GM23338 (cell line): ENCODE data around the gene IGF2. TPM values are rescaled to one million over a fixed set of nuclear protein-coding genes. Genes with fewer than 3 reads are reported as not detected.

Source experiments
- ATAC-seq: fragments of 200-7000 bp; cut with Tn5 transposase; 3 replicates; pipeline ENCODE4 v1.9.1; 2020
- DNase-seq: peaks from one replicate; pipeline ENCODE4 v3.0.0-alpha.2; 2015; ENCODE audit warnings: low spot score
- H2AFZ ChIP-seq: fragments of 200-600 bp; sonication (generic); 2 replicates; pipeline ENCODE4 v1.8.0; 2016; ENCODE audit warnings: antibody characterized with exemption, mild to moderate bottlenecking, moderate library complexity
- H3F3A ChIP-seq: fragments of 200-600 bp; sonication (generic); replicated peaks from 2 replicates; pipeline ENCODE4 v1.8.0; 2017; ENCODE audit warnings: antibody characterized with exemption, mixed run types, low read depth
- H3K27ac ChIP-seq: fragments of 200-600 bp; sonication (generic); 2 replicates; pipeline ENCODE4 v1.6.1; 2016; ENCODE audit warnings: low read depth
- H3K27me3 ChIP-seq: fragments of 200-600 bp; sonication (generic); 2 replicates; pipeline ENCODE4 v1.8.0; 2016; ENCODE audit warnings: mild to moderate bottlenecking, mixed run types, moderate library complexity; ENCODE audit not compliant: insufficient read depth
- H3K36me3 ChIP-seq: fragments of 200-600 bp; sonication (generic); 2 replicates; pipeline ENCODE4 v1.8.0; 2016; ENCODE audit warnings: mild to moderate bottlenecking; ENCODE audit not compliant: insufficient read depth
- H3K4me1 ChIP-seq: fragments of 200-600 bp; sonication (generic); 2 replicates; pipeline ENCODE4 v1.8.0; 2016; ENCODE audit warnings: mild to moderate bottlenecking, moderate library complexity; ENCODE audit not compliant: insufficient read depth
- H3K4me2 ChIP-seq: fragments of 200-600 bp; sonication (generic); 2 replicates; pipeline ENCODE4 v1.7.1; 2017; ENCODE audit warnings: mixed run types
- H3K4me3 ChIP-seq: fragments of 200-600 bp; sonication (generic); 2 replicates; pipeline ENCODE4 v1.6.1; 2016; ENCODE audit warnings: mixed run types
- H3K79me2 ChIP-seq: fragments of 200-600 bp; sonication (generic); replicated peaks from 2 replicates; pipeline ENCODE4 v1.8.0; 2017; ENCODE audit warnings: mild to moderate bottlenecking; ENCODE audit not compliant: insufficient read depth
- H3K9me2 ChIP-seq: fragments of 200-600 bp; sonication (generic); 2 replicates; pipeline ENCODE4 v1.8.0; 2017; ENCODE audit not compliant: insufficient read depth
- H4K20me1 ChIP-seq: fragments of 200-600 bp; sonication (generic); replicated peaks from 2 replicates; pipeline ENCODE4 v1.8.0; 2017; ENCODE audit warnings: mild to moderate bottlenecking; ENCODE audit not compliant: insufficient read depth
- H3K27ac Mint-ChIP-seq: 2 replicates; pipeline ENCODE4 v1.8.0; 2020; ENCODE audit warnings: inconsistent platforms, mild to moderate bottlenecking, moderate library complexity, mixed read lengths
- H3K27me3 Mint-ChIP-seq: 3 replicates; pipeline ENCODE4 v1.8.0; 2022; ENCODE audit warnings: low read depth, mild to moderate bottlenecking, moderate library complexity, mixed read lengths, inconsistent platforms; ENCODE audit not compliant: insufficient read depth, poor library complexity
- H3K36me3 Mint-ChIP-seq: 3 replicates; pipeline ENCODE4 v1.8.0; 2021; ENCODE audit warnings: low read depth, mild to moderate bottlenecking, inconsistent platforms, moderate library complexity, mixed read lengths
- H3K4me1 Mint-ChIP-seq: 3 replicates; pipeline ENCODE4 v1.8.0; 2020; ENCODE audit warnings: mild to moderate bottlenecking, inconsistent platforms, mixed read lengths
- H3K4me3 Mint-ChIP-seq: 3 replicates; pipeline ENCODE4 v1.8.0; 2021; ENCODE audit warnings: moderate library complexity, mild to moderate bottlenecking, inconsistent platforms, mixed read lengths
- H3K9me3 Mint-ChIP-seq: 3 replicates; pipeline ENCODE4 v1.8.0; 2020; ENCODE audit warnings: moderate library complexity, mild to moderate bottlenecking, inconsistent platforms, mixed read lengths
- CREB1 ChIP-seq: fragments of 250-450 bp; sonication (Bioruptor Pico); IDR thresholded peaks from 2 replicates; pipeline ENCODE4 v1.5.0; 2020; ENCODE audit warnings: low read depth, mild to moderate bottlenecking, moderate library complexity
- JUNB ChIP-seq: IDR thresholded peaks from one replicate; pipeline ENCODE4 v1.6.1; 2016; ENCODE audit warnings: antibody characterized with exemption; ENCODE audit not compliant: unreplicated experiment
- NANOG ChIP-seq: IDR thresholded peaks from 2 replicates; pipeline ENCODE4 v1.6.1; 2016; ENCODE audit warnings: antibody characterized with exemption, borderline replicate concordance
- STAT1 ChIP-seq: IDR thresholded peaks from one replicate; pipeline ENCODE4 v1.6.1; 2016; ENCODE audit warnings: antibody characterized with exemption; ENCODE audit not compliant: unreplicated experiment
- ZNF114 ChIP-seq: fragments of 250-450 bp; sonication (Bioruptor Pico); IDR thresholded peaks from 2 replicates; pipeline ENCODE4 v1.5.0; 2020; ENCODE audit warnings: mild to moderate bottlenecking, moderate library complexity
- ZNF331 ChIP-seq: fragments of 250-450 bp; sonication (Bioruptor Pico); IDR thresholded peaks from 2 replicates; pipeline ENCODE4 v1.5.0; 2020; ENCODE audit warnings: low read depth, mild to moderate bottlenecking, moderate library complexity
- polyA plus RNA-seq: library from polyadenylated mRNA; unstranded; fragments of >200 nt; fragmentation: Nextera tagmentation; extraction: Ambion mirVana; gene quantifications from 2 replicates; pipeline ENCODE4 v1.2.1, GENCODE V29; 2016
- total RNA-seq: library from RNA; depleted of rRNA; stranded (reverse); fragments of >200 nt; shearing (Covaris generic); gene quantifications from 2 replicates; pipeline ENCODE4 v1.2.3, GENCODE V29; 2014
- TF ChIP-seq, protein P1 (sequence below): fragments of 250-450 bp; sonication (Bioruptor Pico); IDR thresholded peaks from 2 replicates; pipeline ENCODE4 v1.5.0; 2020; ENCODE audit warnings: mild to moderate bottlenecking, moderate library complexity
- TF ChIP-seq, protein P2 (sequence below): IDR thresholded peaks from 2 replicates; pipeline ENCODE4 v1.6.1; 2016; ENCODE audit warnings: antibody characterized with exemption
- TF ChIP-seq, protein P3 (sequence below), 2 experiments: fragments of 200-600 bp in 1 of 2; sonication (generic) in 1 of 2; conservative IDR thresholded peaks; 2 replicates each; pipeline versions ENCODE4 v1.5.1 to v1.6.1; 2016 to 2017; ENCODE audit warnings: antibody characterized with exemption in 2 of 2, low read depth in 2 of 2, mild to moderate bottlenecking in 2 of 2, moderate library complexity in 1 of 2

The IGF2 gene
- total and polyA plus RNA-seq, 2 experiments from 2014 or later, result 1.4 to 4.0 TPM

DNA sequence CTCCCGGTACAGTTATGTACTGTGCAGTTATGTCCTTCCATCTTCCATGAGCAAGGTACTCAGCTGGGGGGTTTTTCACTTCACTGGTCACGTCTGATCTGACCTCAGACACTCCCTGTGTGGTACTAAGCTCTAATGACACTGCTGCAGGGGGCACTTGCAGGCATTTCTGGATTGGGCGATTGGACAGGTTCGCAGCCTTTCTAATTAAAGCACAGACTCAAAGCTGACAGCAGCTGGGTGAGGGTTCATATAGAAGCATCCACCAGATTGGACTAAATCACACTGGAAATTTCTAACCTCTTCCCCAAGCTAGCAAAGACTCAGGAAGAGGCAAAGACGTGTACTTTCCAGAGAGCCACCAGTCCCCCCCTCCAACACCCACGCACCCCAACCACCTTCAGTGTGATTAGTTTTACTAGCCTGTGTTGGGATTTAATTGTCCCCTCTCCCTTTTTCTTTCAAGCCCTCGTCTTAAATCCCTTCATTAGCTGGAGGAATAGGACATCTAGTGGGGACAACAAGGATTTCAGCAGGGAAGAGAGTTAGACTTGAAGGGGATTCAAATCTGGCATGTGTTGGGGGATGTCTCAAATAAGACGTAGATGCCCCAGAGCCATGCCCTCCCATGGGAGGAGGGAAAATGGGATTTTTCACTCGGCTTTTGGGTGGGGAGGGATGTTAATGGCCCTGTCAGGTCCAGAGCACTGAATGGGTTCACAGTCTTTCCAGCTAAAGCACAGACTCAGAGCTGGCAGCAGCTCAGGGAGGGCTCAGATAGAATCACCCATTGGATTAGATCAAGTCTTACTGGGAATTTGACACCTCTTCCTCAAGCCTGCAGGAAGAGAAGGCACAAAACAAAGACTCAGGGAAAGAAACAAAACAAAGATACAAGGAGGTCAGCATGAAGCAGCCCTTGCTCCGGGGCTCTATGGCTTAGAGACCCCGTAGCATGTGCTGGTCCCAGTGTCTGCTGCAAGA lies 11.0 kb upstream of the IGF2 start:
- peaks cover 42% of the 10 kb centered on the region for H3K27me3 Mint-ChIP-seq
- peak; percentile 16 for ATAC-seq

GRCh38 chr11:2149460-2149859 lies 10.3 kb upstream of the IGF2 start:
- no peak overlapping the region for H2AFZ ChIP-seq
- H3K27me3 ChIP-seq, result peaks cover 45% of the 10 kb centered on the region
- DNase-seq, result no peak
- no peaks in the 10 kb centered on the region for H3K79me2 ChIP-seq
- Mint-ChIP-seq H3K4me3 (no peak overlapping the region), H3K36me3 (no peaks in the 10 kb centered on the region), H3K27ac (no peak overlapping the region), H3K4me1 (peaks cover 13% of the 10 kb centered on the region; the same call in 2 of the 3 replicates), H3K27me3 (peaks cover 49% of the 10 kb centered on the region), H3K9me3 (no peaks in the 10 kb centered on the region)
- H3K4me3 ChIP-seq, result no peak overlapping the region
- H3K4me2 ChIP-seq, result no peak overlapping the region
- H3K9me2 ChIP-seq, result no peaks in the 10 kb centered on the region
- H3K36me3 ChIP-seq, result no peaks in the 10 kb centered on the region
- no peak for ATAC-seq
- H3K27ac ChIP-seq, result no peak overlapping the region
- no peaks in the 10 kb centered on the region; the same call in 1 of the 2 replicates for H3K4me1 ChIP-seq
- no peaks in the 10 kb centered on the region for H4K20me1 ChIP-seq
- no peaks in the 10 kb centered on the region for H3F3A ChIP-seq
- TF ChIP-seq STAT1 (no peak), ZNF331 (no peak), NANOG (no peak), CREB1 (CRISPR knock-in tag) (no peak), ZNF114 (CRISPR knock-in tag) (no peak), JUNB (no peak)
- TF ChIP-seq, protein P1, sequence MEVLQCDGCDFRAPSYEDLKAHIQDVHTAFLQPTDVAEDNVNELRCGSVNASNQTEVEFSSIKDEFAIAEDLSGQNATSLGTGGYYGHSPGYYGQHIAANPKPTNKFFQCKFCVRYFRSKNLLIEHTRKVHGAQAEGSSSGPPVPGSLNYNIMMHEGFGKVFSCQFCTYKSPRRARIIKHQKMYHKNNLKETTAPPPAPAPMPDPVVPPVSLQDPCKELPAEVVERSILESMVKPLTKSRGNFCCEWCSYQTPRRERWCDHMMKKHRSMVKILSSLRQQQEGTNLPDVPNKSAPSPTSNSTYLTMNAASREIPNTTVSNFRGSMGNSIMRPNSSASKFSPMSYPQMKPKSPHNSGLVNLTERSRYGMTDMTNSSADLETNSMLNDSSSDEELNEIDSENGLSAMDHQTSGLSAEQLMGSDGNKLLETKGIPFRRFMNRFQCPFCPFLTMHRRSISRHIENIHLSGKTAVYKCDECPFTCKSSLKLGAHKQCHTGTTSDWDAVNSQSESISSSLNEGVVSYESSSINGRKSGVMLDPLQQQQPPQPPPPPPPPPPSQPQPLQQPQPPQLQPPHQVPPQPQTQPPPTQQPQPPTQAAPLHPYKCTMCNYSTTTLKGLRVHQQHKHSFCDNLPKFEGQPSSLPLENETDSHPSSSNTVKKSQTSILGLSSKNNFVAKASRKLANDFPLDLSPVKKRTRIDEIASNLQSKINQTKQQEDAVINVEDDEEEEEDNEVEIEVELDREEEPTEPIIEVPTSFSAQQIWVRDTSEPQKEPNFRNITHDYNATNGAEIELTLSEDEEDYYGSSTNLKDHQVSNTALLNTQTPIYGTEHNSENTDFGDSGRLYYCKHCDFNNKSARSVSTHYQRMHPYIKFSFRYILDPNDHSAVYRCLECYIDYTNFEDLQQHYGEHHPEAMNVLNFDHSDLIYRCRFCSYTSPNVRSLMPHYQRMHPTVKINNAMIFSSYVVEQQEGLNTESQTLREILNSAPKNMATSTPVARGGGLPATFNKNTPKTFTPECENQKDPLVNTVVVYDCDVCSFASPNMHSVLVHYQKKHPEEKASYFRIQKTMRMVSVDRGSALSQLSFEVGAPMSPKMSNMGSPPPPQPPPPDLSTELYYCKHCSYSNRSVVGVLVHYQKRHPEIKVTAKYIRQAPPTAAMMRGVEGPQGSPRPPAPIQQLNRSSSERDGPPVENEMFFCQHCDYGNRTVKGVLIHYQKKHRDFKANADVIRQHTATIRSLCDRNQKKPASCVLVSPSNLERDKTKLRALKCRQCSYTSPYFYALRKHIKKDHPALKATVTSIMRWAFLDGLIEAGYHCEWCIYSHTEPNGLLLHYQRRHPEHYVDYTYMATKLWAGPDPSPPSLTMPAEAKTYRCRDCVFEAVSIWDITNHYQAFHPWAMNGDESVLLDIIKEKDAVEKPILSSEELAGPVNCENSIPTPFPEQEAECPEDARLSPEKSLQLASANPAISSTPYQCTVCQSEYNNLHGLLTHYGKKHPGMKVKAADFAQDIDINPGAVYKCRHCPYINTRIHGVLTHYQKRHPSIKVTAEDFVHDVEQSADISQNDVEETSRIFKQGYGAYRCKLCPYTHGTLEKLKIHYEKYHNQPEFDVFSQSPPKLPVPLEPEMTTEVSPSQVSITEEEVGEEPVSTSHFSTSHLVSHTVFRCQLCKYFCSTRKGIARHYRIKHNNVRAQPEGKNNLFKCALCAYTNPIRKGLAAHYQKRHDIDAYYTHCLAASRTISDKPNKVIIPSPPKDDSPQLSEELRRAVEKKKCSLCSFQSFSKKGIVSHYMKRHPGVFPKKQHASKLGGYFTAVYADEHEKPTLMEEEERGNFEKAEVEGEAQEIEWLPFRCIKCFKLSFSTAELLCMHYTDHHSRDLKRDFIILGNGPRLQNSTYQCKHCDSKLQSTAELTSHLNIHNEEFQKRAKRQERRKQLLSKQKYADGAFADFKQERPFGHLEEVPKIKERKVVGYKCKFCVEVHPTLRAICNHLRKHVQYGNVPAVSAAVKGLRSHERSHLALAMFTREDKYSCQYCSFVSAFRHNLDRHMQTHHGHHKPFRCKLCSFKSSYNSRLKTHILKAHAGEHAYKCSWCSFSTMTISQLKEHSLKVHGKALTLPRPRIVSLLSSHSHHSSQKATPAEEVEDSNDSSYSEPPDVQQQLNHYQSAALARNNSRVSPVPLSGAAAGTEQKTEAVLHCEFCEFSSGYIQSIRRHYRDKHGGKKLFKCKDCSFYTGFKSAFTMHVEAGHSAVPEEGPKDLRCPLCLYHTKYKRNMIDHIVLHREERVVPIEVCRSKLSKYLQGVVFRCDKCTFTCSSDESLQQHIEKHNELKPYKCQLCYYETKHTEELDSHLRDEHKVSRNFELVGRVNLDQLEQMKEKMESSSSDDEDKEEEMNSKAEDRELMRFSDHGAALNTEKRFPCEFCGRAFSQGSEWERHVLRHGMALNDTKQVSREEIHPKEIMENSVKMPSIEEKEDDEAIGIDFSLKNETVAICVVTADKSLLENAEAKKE (CRISPR knock-in tag), result no peak
- TF ChIP-seq, protein P2, sequence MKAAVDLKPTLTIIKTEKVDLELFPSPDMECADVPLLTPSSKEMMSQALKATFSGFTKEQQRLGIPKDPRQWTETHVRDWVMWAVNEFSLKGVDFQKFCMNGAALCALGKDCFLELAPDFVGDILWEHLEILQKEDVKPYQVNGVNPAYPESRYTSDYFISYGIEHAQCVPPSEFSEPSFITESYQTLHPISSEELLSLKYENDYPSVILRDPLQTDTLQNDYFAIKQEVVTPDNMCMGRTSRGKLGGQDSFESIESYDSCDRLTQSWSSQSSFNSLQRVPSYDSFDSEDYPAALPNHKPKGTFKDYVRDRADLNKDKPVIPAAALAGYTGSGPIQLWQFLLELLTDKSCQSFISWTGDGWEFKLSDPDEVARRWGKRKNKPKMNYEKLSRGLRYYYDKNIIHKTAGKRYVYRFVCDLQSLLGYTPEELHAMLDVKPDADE, result no peak

More for the DNA sequence above, 11.0 kb upstream of the IGF2 start:
- Mint-ChIP-seq H3K4me3 (no peak overlapping the region), H3K36me3 (no peaks in the 10 kb centered on the region), H3K4me1 (peaks cover 13% of the 10 kb centered on the region; the same call in 2 of the 3 replicates), H3K27ac (no peak overlapping the region), H3K9me3 (no peaks in the 10 kb centered on the region)
- Histone ChIP-seq H3K4me3 (no peak overlapping the region), H3K9me2 (no peaks in the 10 kb centered on the region), H3K4me1 (no peaks in the 10 kb centered on the region; the same call in 1 of the 2 replicates), H2AFZ (no peak overlapping the region), H3K27ac (no peak overlapping the region), H3K36me3 (no peaks in the 10 kb centered on the region), H4K20me1 (no peaks in the 10 kb centered on the region), H3K79me2 (no peaks in the 10 kb centered on the region), H3K27me3 (peaks cover 38% of the 10 kb centered on the region), H3F3A (no peaks in the 10 kb centered on the region), H3K4me2 (no peak overlapping the region)
- DNase-seq, result peak; percentile 82
- TF ChIP-seq, protein P3, sequence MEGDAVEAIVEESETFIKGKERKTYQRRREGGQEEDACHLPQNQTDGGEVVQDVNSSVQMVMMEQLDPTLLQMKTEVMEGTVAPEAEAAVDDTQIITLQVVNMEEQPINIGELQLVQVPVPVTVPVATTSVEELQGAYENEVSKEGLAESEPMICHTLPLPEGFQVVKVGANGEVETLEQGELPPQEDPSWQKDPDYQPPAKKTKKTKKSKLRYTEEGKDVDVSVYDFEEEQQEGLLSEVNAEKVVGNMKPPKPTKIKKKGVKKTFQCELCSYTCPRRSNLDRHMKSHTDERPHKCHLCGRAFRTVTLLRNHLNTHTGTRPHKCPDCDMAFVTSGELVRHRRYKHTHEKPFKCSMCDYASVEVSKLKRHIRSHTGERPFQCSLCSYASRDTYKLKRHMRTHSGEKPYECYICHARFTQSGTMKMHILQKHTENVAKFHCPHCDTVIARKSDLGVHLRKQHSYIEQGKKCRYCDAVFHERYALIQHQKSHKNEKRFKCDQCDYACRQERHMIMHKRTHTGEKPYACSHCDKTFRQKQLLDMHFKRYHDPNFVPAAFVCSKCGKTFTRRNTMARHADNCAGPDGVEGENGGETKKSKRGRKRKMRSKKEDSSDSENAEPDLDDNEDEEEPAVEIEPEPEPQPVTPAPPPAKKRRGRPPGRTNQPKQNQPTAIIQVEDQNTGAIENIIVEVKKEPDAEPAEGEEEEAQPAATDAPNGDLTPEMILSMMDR (conservative IDR thresholded peaks at IDR 0.05; ENCODE audit: low read depth in 2 of 2), result peak; percentile 80 to 87
- no peak for TF ChIP-seq CREB1 (CRISPR knock-in tag)
